ENCODE data around the gene ITPRID2.

GRCh38 chr2:181890271-181890670 lies 1.3 kb upstream of the ITPRID2 start:
- TF ChIP-seq EZH2 (IDR thresholded peaks at IDR 0.05) (no peak), EZH2phosphoT487 (IDR thresholded peaks at IDR 0.05) (no peak)
- TF ChIP-seq, protein P1, sequence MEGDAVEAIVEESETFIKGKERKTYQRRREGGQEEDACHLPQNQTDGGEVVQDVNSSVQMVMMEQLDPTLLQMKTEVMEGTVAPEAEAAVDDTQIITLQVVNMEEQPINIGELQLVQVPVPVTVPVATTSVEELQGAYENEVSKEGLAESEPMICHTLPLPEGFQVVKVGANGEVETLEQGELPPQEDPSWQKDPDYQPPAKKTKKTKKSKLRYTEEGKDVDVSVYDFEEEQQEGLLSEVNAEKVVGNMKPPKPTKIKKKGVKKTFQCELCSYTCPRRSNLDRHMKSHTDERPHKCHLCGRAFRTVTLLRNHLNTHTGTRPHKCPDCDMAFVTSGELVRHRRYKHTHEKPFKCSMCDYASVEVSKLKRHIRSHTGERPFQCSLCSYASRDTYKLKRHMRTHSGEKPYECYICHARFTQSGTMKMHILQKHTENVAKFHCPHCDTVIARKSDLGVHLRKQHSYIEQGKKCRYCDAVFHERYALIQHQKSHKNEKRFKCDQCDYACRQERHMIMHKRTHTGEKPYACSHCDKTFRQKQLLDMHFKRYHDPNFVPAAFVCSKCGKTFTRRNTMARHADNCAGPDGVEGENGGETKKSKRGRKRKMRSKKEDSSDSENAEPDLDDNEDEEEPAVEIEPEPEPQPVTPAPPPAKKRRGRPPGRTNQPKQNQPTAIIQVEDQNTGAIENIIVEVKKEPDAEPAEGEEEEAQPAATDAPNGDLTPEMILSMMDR (IDR thresholded peaks at IDR 0.05), result no peak

All from neural progenitor cell (in vitro differentiated cells).